Regular cardiac myocyte (primary cell): ENCODE data around the gene PLP1. TPM values are rescaled to one million over a fixed set of nuclear protein-coding genes. Genes with fewer than 3 reads are reported as not detected.

ENCODE experiments used
- total RNA-seq: library from RNA; depleted of rRNA; stranded (reverse); fragments of >200 nt; gene quantifications from 2 replicates; pipeline ENCODE4 v1.2.3, GENCODE V29; 2014

The PLP1 gene
- under 0.01 and 0.28 TPM in 2 replicates for total RNA-seq

GRCh38 chrX:103776546-103776945 lies at the start of gene PLP1:
Gene PLP1, plus strand, starts transcription at chrX:103776840. Its CDS starts 156 bp downstream, at chrX:103776996.

GRCh38 chrX:103831803-103832544 lies 55.3 kb downstream of the PLP1 start, which contains the start of gene RAB9B:
Gene RAB9B, minus strand, starts transcription at chrX:103832257. Its CDS starts 6,473 bp downstream, at chrX:103825784.

Other genes with a start within 250 kb of the PLP1 start
- gene TCEAL4, start 191.3 kb upstream of the PLP1 start, total RNA-seq = 40.6 and 58.9 TPM in 2 replicates
- gene TCEAL3, start 168.9 kb upstream of the PLP1 start, total RNA-seq = 14.9 and 19.9 TPM in 2 replicates
- 16.9 and 28.5 TPM in 2 replicates for gene TCEAL1, start 147.9 kb upstream of the PLP1 start, total RNA-seq
- 1,079 and 1,122 TPM in 2 replicates for gene MORF4L2, start 90.1 kb upstream of the PLP1 start, total RNA-seq
- gene TMEM31, start 65.9 kb upstream of the PLP1 start, total RNA-seq = not detected in 2 replicates
- gene RAB9B, start 55.4 kb downstream of the PLP1 start, total RNA-seq = 0.96 and 2.0 TPM in 2 replicates
- 2.5 and 2.8 TPM in 2 replicates for gene TMSB15B, start 185.8 kb downstream of the PLP1 start, total RNA-seq
- gene H2BW1, start 236.9 kb downstream of the PLP1 start, total RNA-seq = not detected in 2 replicates